ENCODE results near the gene PAQR3.

PAQR3 gene

GRCh38 chr4:78938868-78939666, at the start of gene PAQR3:
TSS of gene PAQR3 (minus strand) at chr4:78939438. CDS start at chr4:78939224, 214 bp downstream.
- peak; percentile 99 for DNase-seq (ENCODE audit: low spot score)

GRCh38 chr4:78987683-78988082, 48.4 kb upstream of the PAQR3 start:
- DNase-seq (ENCODE audit: low spot score): no peak

- no peak for DNase-seq (ENCODE audit: low spot score)
Observed at GRCh38 chr4:78984593-78984992, 45.4 kb upstream of the PAQR3 start.

GRCh38 chr4:78975865-78976264, 36.6 kb upstream of the PAQR3 start:
- no peak for DNase-seq (ENCODE audit: low spot score)

- DNase-seq (ENCODE audit: low spot score): no peak
Observed at GRCh38 chr4:78971776-78972175, 32.5 kb upstream of the PAQR3 start.

- DNase-seq (ENCODE audit: low spot score): no peak
Observed at GRCh38 chr4:78971326-78971725, 32.1 kb upstream of the PAQR3 start.

- no peak for DNase-seq (ENCODE audit: low spot score)
Observed at GRCh38 chr4:78962597-78963115, 23.4 kb upstream of the PAQR3 start.

- DNase-seq (ENCODE audit: low spot score): no peak
Observed at GRCh38 chr4:78960926-78961325, 21.7 kb upstream of the PAQR3 start.

- DNase-seq (ENCODE audit: low spot score): no peak
Observed at GRCh38 chr4:78956975-78957374, 17.7 kb upstream of the PAQR3 start.

GRCh38 chr4:78953769-78954666, 14.8 kb upstream of the PAQR3 start:
- DNase-seq (ENCODE audit: low spot score): peak; percentile 52

- DNase-seq (ENCODE audit: low spot score): no peak
Observed at GRCh38 chr4:78953231-78953630, 14.0 kb upstream of the PAQR3 start.

GRCh38 chr4:78951862-78952472, 12.7 kb upstream of the PAQR3 start:
- DNase-seq (ENCODE audit: low spot score): peak; percentile 57

- no peak for DNase-seq (ENCODE audit: low spot score)
Observed at GRCh38 chr4:78949735-78950134, 10.5 kb upstream of the PAQR3 start.

- no peak for DNase-seq (ENCODE audit: low spot score)
Observed at GRCh38 chr4:78945651-78946179, 6.5 kb upstream of the PAQR3 start.

GRCh38 chr4:78944381-78944780, 5.1 kb upstream of the PAQR3 start:
- no peak for DNase-seq (ENCODE audit: low spot score)

GRCh38 chr4:78940752-78941151, 1.5 kb upstream of the PAQR3 start:
- DNase-seq (ENCODE audit: low spot score): no peak

GRCh38 chr4:78939667-78940008, 400 bp upstream of the PAQR3 start:
- DNase-seq (ENCODE audit: low spot score): no peak

- no peak for DNase-seq (ENCODE audit: low spot score)
Observed at GRCh38 chr4:78938474-78938867, 767 bp downstream of the PAQR3 start.

GRCh38 chr4:78937837-78938236, 1.4 kb downstream of the PAQR3 start:
- DNase-seq (ENCODE audit: low spot score): no peak

- no peak for DNase-seq (ENCODE audit: low spot score)
Observed at GRCh38 chr4:78936989-78937388, 2.2 kb downstream of the PAQR3 start.

- no peak for DNase-seq (ENCODE audit: low spot score)
Observed at GRCh38 chr4:78930016-78930629, 9.1 kb downstream of the PAQR3 start.

- no peak for DNase-seq (ENCODE audit: low spot score)
Observed at GRCh38 chr4:78928835-78929234, 10.4 kb downstream of the PAQR3 start.

Measured in D341Med (cell line).